ENCODE data around the gene PTGDR.

Gene PTGDR

GRCh38 chr14:52265253-52265652 is 2.2 kb upstream of the PTGDR start:
- DNase-seq, result no peak

GRCh38 chr14:52266179-52266578 is 1.3 kb upstream of the PTGDR start:
- DNase-seq, result no peak

- DNase-seq, result no peak
Observed at GRCh38 chr14:52266782-52267181, 716 bp upstream of the PTGDR start.

- no peak for DNase-seq
Observed at GRCh38 chr14:52268279-52269061, 972 bp downstream of the PTGDR start.

- no peak for DNase-seq
Observed at GRCh38 chr14:52269100-52269499, 1.6 kb downstream of the PTGDR start.

GRCh38 chr14:52269982-52270381 is 2.5 kb downstream of the PTGDR start:
- no peak for DNase-seq

GRCh38 chr14:52271538-52271937 is 4.0 kb downstream of the PTGDR start:
- no peak for DNase-seq

- no peak for DNase-seq
Observed at GRCh38 chr14:52272375-52272774, 4.9 kb downstream of the PTGDR start.

GRCh38 chr14:52275372-52275771 is 7.9 kb downstream of the PTGDR start:
- no peak for DNase-seq

GRCh38 chr14:52277552-52277951 is 10.1 kb downstream of the PTGDR start:
- DNase-seq, result no peak

GRCh38 chr14:52279408-52279807 is 11.9 kb downstream of the PTGDR start:
- no peak for DNase-seq

- no peak for DNase-seq
Observed at GRCh38 chr14:52283099-52283498, 15.6 kb downstream of the PTGDR start.

GRCh38 chr14:52286661-52287649 is 19.5 kb downstream of the PTGDR start:
- DNase-seq, result no peak

GRCh38 chr14:52296378-52296777 is 28.9 kb downstream of the PTGDR start:
- DNase-seq, result no peak

GRCh38 chr14:52298795-52299194 is 31.3 kb downstream of the PTGDR start:
- no peak for DNase-seq

- no peak for DNase-seq
Observed at GRCh38 chr14:52299692-52300278, 32.3 kb downstream of the PTGDR start.

GRCh38 chr14:52303236-52303635 is 35.7 kb downstream of the PTGDR start:
- no peak for DNase-seq

- no peak for DNase-seq
Observed at GRCh38 chr14:52304248-52304904, 36.9 kb downstream of the PTGDR start.

GRCh38 chr14:52305014-52305413 is 37.5 kb downstream of the PTGDR start:
- DNase-seq, result no peak

GRCh38 chr14:52307376-52307775 is 39.9 kb downstream of the PTGDR start:
- no peak for DNase-seq

GRCh38 chr14:52307905-52308304 is 40.4 kb downstream of the PTGDR start:
- DNase-seq, result no peak

- DNase-seq, result no peak
Observed at GRCh38 chr14:52310541-52310940, 43.0 kb downstream of the PTGDR start.

GRCh38 chr14:52312931-52313355 is 45.4 kb downstream of the PTGDR start:
- DNase-seq, result no peak

Measured in effector CD8-positive, alpha-beta T cell (primary cell).